ENCODE measurements around the gene S100A5.

Gene S100A5

DNA sequence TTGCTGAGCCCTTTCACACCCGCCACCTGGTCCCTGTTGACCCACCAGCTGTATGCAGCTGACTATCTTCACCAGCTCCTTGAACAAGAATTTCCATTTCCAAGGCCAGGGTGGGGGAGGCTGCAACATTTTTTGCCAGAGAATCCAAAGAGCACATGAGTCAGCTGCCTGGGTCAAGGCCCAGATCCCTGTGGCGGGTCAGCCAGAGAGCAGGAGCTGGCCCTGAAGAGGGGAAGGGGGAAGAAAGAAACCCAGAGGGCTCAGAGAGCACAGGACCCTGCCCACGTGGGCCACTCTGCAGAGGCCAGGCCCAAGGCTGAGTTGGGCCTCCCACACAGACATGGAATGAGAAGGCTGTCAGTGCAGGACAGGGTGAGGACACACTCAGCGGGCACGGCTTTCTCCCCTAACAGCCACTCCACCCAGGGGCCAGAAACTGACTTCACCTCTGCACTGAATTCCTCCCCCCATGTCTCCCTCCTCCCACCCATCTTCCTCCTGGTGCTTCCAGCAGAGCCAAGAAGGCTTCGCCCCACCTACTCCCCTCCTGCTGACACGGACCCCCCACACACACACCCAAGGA, 33.8 kb downstream of the S100A5 start:
- ChIA-PET CTCF (no interaction called here), POLR2A (interaction anchor here (1.6 kb wide), 1 partner anchor 127 kb away, joined by 5 read pairs; the partner anchor contains the start of gene CHTOP)
- DNase-seq (ENCODE audit: extremely low spot score): no peak

GRCh38 chr1:153506386-153506785, 34.3 kb downstream of the S100A5 start:
- DNase-seq (ENCODE audit: extremely low spot score): no peak
- TF ChIP-seq FOXK2 (IDR thresholded peaks at IDR 0.05): no peak
- no peak for TF ChIP-seq L3MBTL2 (conservative IDR thresholded peaks at IDR 0.05)
- no peak for TF ChIP-seq SP1 (IDR thresholded peaks at IDR 0.05)
- no peak for TF ChIP-seq NFRKB (IDR thresholded peaks at IDR 0.05)
- no peak for TF ChIP-seq HDGF (IDR thresholded peaks at IDR 0.05; ENCODE audit: borderline replicate concordance)
- TF ChIP-seq ARNT (IDR thresholded peaks at IDR 0.05): no peak
- TF ChIP-seq, protein P1, sequence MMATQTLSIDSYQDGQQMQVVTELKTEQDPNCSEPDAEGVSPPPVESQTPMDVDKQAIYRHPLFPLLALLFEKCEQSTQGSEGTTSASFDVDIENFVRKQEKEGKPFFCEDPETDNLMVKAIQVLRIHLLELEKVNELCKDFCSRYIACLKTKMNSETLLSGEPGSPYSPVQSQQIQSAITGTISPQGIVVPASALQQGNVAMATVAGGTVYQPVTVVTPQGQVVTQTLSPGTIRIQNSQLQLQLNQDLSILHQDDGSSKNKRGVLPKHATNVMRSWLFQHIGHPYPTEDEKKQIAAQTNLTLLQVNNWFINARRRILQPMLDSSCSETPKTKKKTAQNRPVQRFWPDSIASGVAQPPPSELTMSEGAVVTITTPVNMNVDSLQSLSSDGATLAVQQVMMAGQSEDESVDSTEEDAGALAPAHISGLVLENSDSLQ (IDR thresholded peaks at IDR 0.05): no peak
- no peak for TF ChIP-seq CTBP1 (IDR thresholded peaks at IDR 0.05; ENCODE audit: borderline replicate concordance)
- TF ChIP-seq BHLHE40 (IDR thresholded peaks at IDR 0.05; ENCODE audit: borderline replicate concordance): no peak
- ChIA-PET CTCF (no interaction called here), POLR2A (no interaction called here)

More for the DNA sequence above, 33.8 kb downstream of the S100A5 start:
- TF ChIP-seq FOXM1 (IDR thresholded peaks at IDR 0.05; ENCODE audit: borderline replicate concordance) (no peak), ELF4 (IDR thresholded peaks at IDR 0.05) (no peak), HDGF (IDR thresholded peaks at IDR 0.05; ENCODE audit: borderline replicate concordance) (no peak), ZNF384 (IDR thresholded peaks at IDR 0.05) (no peak), TARDBP (IDR thresholded peaks at IDR 0.05) (no peak), CTBP1 (IDR thresholded peaks at IDR 0.05; ENCODE audit: borderline replicate concordance) (no peak)
- TF ChIP-seq, protein P1 (IDR thresholded peaks at IDR 0.05): no peak

GRCh38 chr1:153505576-153505975, 35.2 kb downstream of the S100A5 start:
- TF ChIP-seq CTBP1 (IDR thresholded peaks at IDR 0.05; ENCODE audit: borderline replicate concordance) (no peak), ELF4 (IDR thresholded peaks at IDR 0.05) (no peak), BHLHE40 (IDR thresholded peaks at IDR 0.05; ENCODE audit: borderline replicate concordance) (no peak), ARNT (IDR thresholded peaks at IDR 0.05) (no peak), TARDBP (IDR thresholded peaks at IDR 0.05) (no peak), SUZ12 (IDR thresholded peaks at IDR 0.05) (no peak), FOXA1 (IDR thresholded peaks at IDR 0.05) (no peak), FOXM1 (IDR thresholded peaks at IDR 0.05; ENCODE audit: borderline replicate concordance) (no peak)
- CTCF ChIA-PET: no interaction called here
- POLR2A ChIA-PET: no interaction called here
- DNase-seq (ENCODE audit: extremely low spot score): no peak

- CTCF ChIA-PET: no interaction called here
- TF ChIP-seq HDGF (IDR thresholded peaks at IDR 0.05; ENCODE audit: borderline replicate concordance): no peak
- no peak for TF ChIP-seq ELF4 (IDR thresholded peaks at IDR 0.05)
- TF ChIP-seq L3MBTL2 (conservative IDR thresholded peaks at IDR 0.05): no peak
- TF ChIP-seq TARDBP (IDR thresholded peaks at IDR 0.05): no peak
- TF ChIP-seq, protein P1 (IDR thresholded peaks at IDR 0.05): no peak
- TF ChIP-seq ARNT (IDR thresholded peaks at IDR 0.05): no peak
- no peak for TF ChIP-seq FOXK2 (IDR thresholded peaks at IDR 0.05)
- TF ChIP-seq SP1 (IDR thresholded peaks at IDR 0.05): no peak
- no peak for TF ChIP-seq LEF1 (IDR thresholded peaks at IDR 0.05; ENCODE audit: borderline replicate concordance)
- no peak for TF ChIP-seq CTBP1 (IDR thresholded peaks at IDR 0.05; ENCODE audit: borderline replicate concordance)
- no peak for TF ChIP-seq BHLHE40 (IDR thresholded peaks at IDR 0.05; ENCODE audit: borderline replicate concordance)
- TF ChIP-seq NFRKB (IDR thresholded peaks at IDR 0.05): no peak
- no peak for TF ChIP-seq FOXM1 (IDR thresholded peaks at IDR 0.05; ENCODE audit: borderline replicate concordance)
- POLR2A ChIA-PET: no interaction called here
- no peak for DNase-seq (ENCODE audit: extremely low spot score)
Observed at GRCh38 chr1:153503766-153504165, 37.0 kb downstream of the S100A5 start.

DNA sequence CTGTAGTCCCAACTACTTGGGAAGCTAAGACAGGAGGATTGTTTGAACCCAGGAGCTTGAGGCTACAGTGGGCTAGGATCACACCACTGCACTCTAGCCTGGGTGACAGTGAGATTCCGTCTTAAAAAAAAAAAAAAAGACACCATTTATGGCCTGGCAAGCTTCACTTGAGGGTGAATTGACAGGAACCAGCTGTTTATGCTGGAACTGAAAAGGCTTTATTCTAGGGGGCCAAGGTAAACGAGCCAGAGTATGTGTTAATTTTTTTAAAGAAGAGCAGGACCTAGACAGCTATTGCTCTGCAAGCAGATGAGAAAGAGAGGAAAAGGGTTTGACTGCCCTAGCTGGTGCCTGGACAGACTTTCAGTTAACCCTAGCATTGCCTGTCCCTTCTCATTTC, 42.0 kb downstream of the S100A5 start:
- CTCF ChIA-PET: interaction anchor here (0.7 to 2.4 kb wide), 2 partner anchors 143 to 145 kb away, joined by 4 to 9 read pairs; no protein-coding TSS in a partner anchor
- no peak for DNase-seq (ENCODE audit: extremely low spot score)
- POLR2A ChIA-PET: no interaction called here
- no peak for TF ChIP-seq ELF4 (IDR thresholded peaks at IDR 0.05)
- no peak for TF ChIP-seq L3MBTL2 (conservative IDR thresholded peaks at IDR 0.05)
- TF ChIP-seq SP1 (IDR thresholded peaks at IDR 0.05): no peak
- TF ChIP-seq FOXM1 (IDR thresholded peaks at IDR 0.05; ENCODE audit: borderline replicate concordance): no peak
- TF ChIP-seq, protein P1 (IDR thresholded peaks at IDR 0.05): no peak
- no peak for TF ChIP-seq BHLHE40 (IDR thresholded peaks at IDR 0.05; ENCODE audit: borderline replicate concordance)
- TF ChIP-seq FOXK2 (IDR thresholded peaks at IDR 0.05): no peak
- no peak for TF ChIP-seq TARDBP (IDR thresholded peaks at IDR 0.05)
- TF ChIP-seq NFRKB (IDR thresholded peaks at IDR 0.05): no peak
- TF ChIP-seq HDGF (IDR thresholded peaks at IDR 0.05; ENCODE audit: borderline replicate concordance): no peak
- TF ChIP-seq LEF1 (IDR thresholded peaks at IDR 0.05; ENCODE audit: borderline replicate concordance): no peak
- TF ChIP-seq ZNF384 (IDR thresholded peaks at IDR 0.05): no peak
- TF ChIP-seq ARNT (IDR thresholded peaks at IDR 0.05): no peak
- no peak for TF ChIP-seq CTBP1 (IDR thresholded peaks at IDR 0.05; ENCODE audit: borderline replicate concordance)
- TF ChIP-seq SUZ12 (IDR thresholded peaks at IDR 0.05): no peak
- TF ChIP-seq FOXA1 (IDR thresholded peaks at IDR 0.05): no peak

Measured in HEK293T (cell line).